ENCODE measurements around the gene NAV2. TPM values are rescaled to one million over a fixed set of nuclear protein-coding genes. Genes with fewer than 3 reads are reported as not detected.

NAV2 gene
- total and polyA plus RNA-seq, 7 donors, result 1.2 to 62.6 (median 22.1) TPM

- no peak overlapping the region for H3K4me3 ChIP-seq
- intact Hi-C loops (cut with DNase I), result no loop called here
- H3K36me3 ChIP-seq, result peaks cover 0 to 33% (median 0%) of the 10 kb centered on the region in 4 donors
- DNase-seq, result no peak
- peaks cover 0 to 31% (median 21%) of the 10 kb centered on the region in 4 donors for H3K4me1 ChIP-seq
- TF ChIP-seq POLR2A (IDR thresholded peaks at IDR 0.05) (no peak), EP300 (IDR thresholded peaks at IDR 0.05) (no peak), POLR2AphosphoS5 (IDR thresholded peaks at IDR 0.05) (no peak), CTCF (IDR thresholded peaks at IDR 0.05) (no peak)
- H3K27ac ChIP-seq, result no peak overlapping the region
- 79 to 86% methylated on average over 3 of the region's 3 CpGs for WGBS, 2 donors
- H3K9me3 ChIP-seq, result no peaks in the 10 kb centered on the region
- H3K27me3 ChIP-seq, result no peaks in the 10 kb centered on the region
Observed at GRCh38 chr11:19994672-19995071, 282.0 kb downstream of the NAV2 start.

DNA sequence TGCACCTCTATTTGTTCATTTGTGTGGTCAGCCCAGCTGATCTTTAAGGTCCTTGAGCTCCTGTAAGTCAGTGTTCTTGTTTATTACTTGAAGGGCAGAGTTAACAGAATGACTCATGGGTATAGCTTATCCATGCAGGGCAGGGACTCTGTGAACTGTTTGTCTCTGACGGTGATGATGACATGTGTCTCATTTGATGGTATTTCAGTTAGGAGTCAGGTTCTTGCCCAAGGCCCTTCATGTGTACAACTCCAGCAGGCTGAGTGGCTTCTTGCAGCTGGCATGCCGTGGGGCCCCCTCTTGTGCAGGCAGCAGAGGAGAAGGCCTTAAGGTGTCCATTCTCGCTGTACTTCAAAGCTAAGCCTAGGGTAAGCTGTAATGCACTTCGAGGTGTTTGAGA, 282.5 kb downstream of the NAV2 start:
- DNase-seq, result no peak
- H3K27me3 ChIP-seq, result no peaks in the 10 kb centered on the region
- peaks cover 0 to 28% (median 0%) of the 10 kb centered on the region in 4 donors for H3K36me3 ChIP-seq
- H3K4me3 ChIP-seq, result no peak overlapping the region
- 73 to 81% methylated on average over 4 of the region's 4 CpGs for WGBS, 2 donors
- H3K9me3 ChIP-seq, result no peaks in the 10 kb centered on the region
- H3K4me1 ChIP-seq, result peaks cover 0 to 33% (median 24%) of the 10 kb centered on the region in 4 donors
- no peak for TF ChIP-seq CTCF (IDR thresholded peaks at IDR 0.05)
- TF ChIP-seq POLR2A (IDR thresholded peaks at IDR 0.05), result no peak
- no peak for TF ChIP-seq POLR2AphosphoS5 (IDR thresholded peaks at IDR 0.05)
- TF ChIP-seq EP300 (IDR thresholded peaks at IDR 0.05), result no peak
- intact Hi-C loops (cut with DNase I), result no loop called here
- no peak overlapping the region for H3K27ac ChIP-seq

DNA sequence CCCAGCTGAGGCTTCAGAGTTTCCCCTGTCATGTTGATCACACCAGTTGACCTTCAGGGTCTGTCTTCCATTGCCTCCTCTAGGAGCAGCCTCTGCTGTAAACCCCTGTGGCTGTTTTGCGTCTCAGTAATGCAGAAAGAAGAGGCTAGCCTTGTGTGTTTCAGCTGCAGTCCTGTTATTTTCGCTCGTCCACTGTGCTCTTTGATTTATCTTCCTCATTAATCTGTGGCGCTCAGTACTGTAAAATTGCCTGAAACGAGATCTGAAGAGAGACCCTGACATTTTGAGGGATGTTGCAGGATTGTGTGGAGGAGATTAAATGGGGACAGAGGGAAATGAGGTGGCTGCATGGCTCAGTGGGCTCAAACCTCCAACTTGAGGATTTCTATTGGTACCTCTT, 283.9 kb downstream of the NAV2 start:
- intact Hi-C loops (cut with DNase I), result no loop called here
- Histone ChIP-seq H3K4me3 (no peak overlapping the region), H3K27me3 (no peaks in the 10 kb centered on the region), H3K9me3 (no peaks in the 10 kb centered on the region), H3K4me1 (peaks cover 0 to 43% (median 28%) of the 10 kb centered on the region in 4 donors), H3K36me3 (peaks cover 0 to 34% (median 0%) of the 10 kb centered on the region in 4 donors), H3K27ac (no peak overlapping the region)
- no peak for DNase-seq
- 76 to 92% methylated on average over 5 of the region's 5 CpGs for WGBS, 2 donors
- TF ChIP-seq EP300 (IDR thresholded peaks at IDR 0.05) (no peak), POLR2A (IDR thresholded peaks at IDR 0.05) (no peak), POLR2AphosphoS5 (IDR thresholded peaks at IDR 0.05) (no peak), CTCF (IDR thresholded peaks at IDR 0.05) (no peak)

DNA sequence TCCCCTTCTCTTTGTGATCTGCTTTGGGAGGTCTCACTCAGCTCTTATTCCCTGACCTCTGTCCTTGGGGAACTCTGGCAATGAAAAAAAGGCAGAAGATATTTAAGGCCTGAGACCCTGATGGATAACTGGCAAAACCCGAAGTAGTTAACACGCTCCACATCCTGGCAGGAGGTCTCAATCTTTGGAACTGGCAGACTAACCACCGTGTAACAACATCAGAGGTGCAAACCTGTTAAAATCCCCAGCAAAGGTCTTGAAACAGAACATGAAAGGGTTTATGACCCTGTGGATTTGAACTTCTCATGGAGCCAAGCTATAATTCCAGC, 287.3 kb downstream of the NAV2 start:
- H3K36me3 ChIP-seq, result peaks cover 0 to 38% (median 6%) of the 10 kb centered on the region in 4 donors
- 39 to 73% methylated on average over 3 of the region's 3 CpGs for WGBS, 2 donors
- peaks cover 0 to 38% (median 27%) of the 10 kb centered on the region in 4 donors for H3K4me1 ChIP-seq
- no peak overlapping the region for H3K4me3 ChIP-seq
- TF ChIP-seq EP300 (IDR thresholded peaks at IDR 0.05), result no peak
- no peak for TF ChIP-seq POLR2A (IDR thresholded peaks at IDR 0.05)
- TF ChIP-seq POLR2AphosphoS5 (IDR thresholded peaks at IDR 0.05), result no peak
- TF ChIP-seq CTCF (IDR thresholded peaks at IDR 0.05), result no peak
- no peaks in the 10 kb centered on the region for H3K9me3 ChIP-seq
- intact Hi-C loops (cut with DNase I), result no loop called here
- no peak for DNase-seq
- no peak overlapping the region for H3K27ac ChIP-seq
- no peaks in the 10 kb centered on the region for H3K27me3 ChIP-seq
